Activated naive CD4-positive, alpha-beta T cell (primary cell): ENCODE data around the gene LSAMP.

Experiments used
- DNase-seq, 4 experiments: peaks; one replicate each; lab custom pipeline; 2025; lab: John Stamatoyannopoulos, UW

Gene LSAMP

GRCh38 chr3:116161575-116162525 lies 283.4 kb downstream of the LSAMP start:
- no peak for DNase-seq

- DNase-seq = no peak
These were observed 284.7 kb downstream of the LSAMP start for GRCh38 chr3:116160594-116160993.

- no peak for DNase-seq
These were observed 289.4 kb downstream of the LSAMP start for GRCh38 chr3:116155841-116156240.

- DNase-seq = no peak
These were observed 290.9 kb downstream of the LSAMP start for GRCh38 chr3:116154389-116154788.

GRCh38 chr3:116153174-116153573 lies 292.1 kb downstream of the LSAMP start:
- no peak for DNase-seq

GRCh38 chr3:116150655-116151167 lies 294.6 kb downstream of the LSAMP start:
- no peak for DNase-seq

GRCh38 chr3:116148881-116149851 lies 296.1 kb downstream of the LSAMP start:
- no peak for DNase-seq

GRCh38 chr3:116145613-116146012 lies 299.7 kb downstream of the LSAMP start:
- DNase-seq = no peak

GRCh38 chr3:116141724-116142123 lies 303.6 kb downstream of the LSAMP start:
- no peak for DNase-seq

GRCh38 chr3:116140100-116140689 lies 305.1 kb downstream of the LSAMP start:
- DNase-seq = no peak

- no peak for DNase-seq
These were observed 305.6 kb downstream of the LSAMP start for GRCh38 chr3:116139641-116140040.

GRCh38 chr3:116135457-116136085 lies 309.7 kb downstream of the LSAMP start:
- DNase-seq = no peak

- no peak for DNase-seq
These were observed 315.9 kb downstream of the LSAMP start for GRCh38 chr3:116129187-116129946.

GRCh38 chr3:116127464-116127863 lies 317.8 kb downstream of the LSAMP start:
- no peak for DNase-seq

- no peak for DNase-seq
These were observed 321.1 kb downstream of the LSAMP start for GRCh38 chr3:116124166-116124565.

GRCh38 chr3:116118475-116119169 lies 326.7 kb downstream of the LSAMP start:
- DNase-seq = no peak

- DNase-seq = no peak
These were observed 330.7 kb downstream of the LSAMP start for GRCh38 chr3:116114586-116114985.

- DNase-seq = no peak
These were observed 332.6 kb downstream of the LSAMP start for GRCh38 chr3:116112696-116113095.

GRCh38 chr3:116111765-116112164 lies 333.5 kb downstream of the LSAMP start:
- no peak for DNase-seq
